SU-DHL-6 (cell line): Measurements from ENCODE around the gene FAM162A.

ENCODE experiments used
- H2AFZ ChIP-seq: fragments of 200-600 bp; sonication (generic); 2 replicates; pipeline ENCODE4 v1.6.1; 2014; ENCODE audit warnings: low read depth, mild to moderate bottlenecking, moderate library complexity, mixed read lengths, antibody characterized with exemption, low read length; ENCODE audit not compliant: severe bottlenecking
- H3F3A ChIP-seq: fragments of 200-600 bp; shearing (Covaris generic); 2 replicates; pipeline ENCODE4 v1.6.0; 2016; ENCODE audit warnings: antibody characterized with exemption, mild to moderate bottlenecking; ENCODE audit not compliant: insufficient read depth
- H3K27ac ChIP-seq: fragments of 200-600 bp; sonication (generic); 2 replicates; pipeline ENCODE4 v1.5.1; 2016; ENCODE audit warnings: low read depth, mild to moderate bottlenecking, low read length, moderate library complexity, mixed read lengths
- H3K27me3 ChIP-seq: fragments of 200-600 bp; sonication (generic), shearing (Covaris generic); 2 replicates; pipeline ENCODE4 v1.6.0; 2014; ENCODE audit warnings: mild to moderate bottlenecking, low read length
- H3K36me3 ChIP-seq: fragments of 200-600 bp; sonication (generic); 2 replicates; pipeline ENCODE4 v1.6.1; 2014; ENCODE audit warnings: mild to moderate bottlenecking, low read length, mixed read lengths
- H3K4me2 ChIP-seq: fragments of 300-600, 200-600 bp; shearing (Covaris generic), sonication (generic); 2 replicates; pipeline ENCODE4 v1.6.0; 2014; ENCODE audit warnings: low read length, low read depth, mild to moderate bottlenecking; ENCODE audit not compliant: poor library complexity, severe bottlenecking
- H3K4me3 ChIP-seq: fragments of 200-600 bp; sonication (generic); 2 replicates; pipeline ENCODE4 v1.5.1; 2014; ENCODE audit warnings: antibody characterized with exemption, low read length, mild to moderate bottlenecking, mixed read lengths; ENCODE audit not compliant: insufficient read depth, poor library complexity, severe bottlenecking
- H3K79me2 ChIP-seq: fragments of 200-600 bp; sonication (generic); 2 replicates; pipeline ENCODE4 v1.6.1; 2014; ENCODE audit warnings: mild to moderate bottlenecking, low read length, moderate library complexity; ENCODE audit not compliant: insufficient read depth
- H3K9ac ChIP-seq: fragments of 200-600 bp; sonication (generic); 2 replicates; pipeline ENCODE4 v1.7.0; 2014; ENCODE audit warnings: mild to moderate bottlenecking, low read length
- H3K9me2 ChIP-seq: fragments of 200-600 bp; sonication (generic); replicated peaks from 2 replicates; pipeline ENCODE4 v1.6.1; 2014; ENCODE audit warnings: low read length; ENCODE audit not compliant: insufficient read depth
- H3K9me3 ChIP-seq: fragments of 200-600 bp; sonication (generic); 2 replicates; pipeline ENCODE4 v1.6.1; 2014; ENCODE audit warnings: low read length, mixed read lengths; ENCODE audit not compliant: insufficient read depth
- H4K20me1 ChIP-seq: fragments of 200-600 bp; sonication (generic); 2 replicates; pipeline ENCODE4 v1.6.1; 2014; ENCODE audit warnings: low read depth, mild to moderate bottlenecking, antibody characterized with exemption, low read length, moderate library complexity, mixed read lengths
- EZH2phosphoT487 ChIP-seq: fragments of 200-600 bp; sonication (generic), shearing (Covaris generic); conservative IDR thresholded peaks from 2 replicates; pipeline ENCODE4 v1.6.1; 2018; ENCODE audit warnings: mild to moderate bottlenecking, antibody characterized with exemption, low read length, moderate library complexity, mixed read lengths
- TF ChIP-seq, protein P1 (sequence below): fragments of 200-600 bp; sonication (generic); IDR thresholded peaks from one replicate; pipeline ENCODE4 v1.5.1; 2017; ENCODE audit warnings: antibody characterized with exemption, mild to moderate bottlenecking, low read length, moderate library complexity; ENCODE audit not compliant: insufficient read depth, poor library complexity, severe bottlenecking

Gene FAM162A

DNA sequence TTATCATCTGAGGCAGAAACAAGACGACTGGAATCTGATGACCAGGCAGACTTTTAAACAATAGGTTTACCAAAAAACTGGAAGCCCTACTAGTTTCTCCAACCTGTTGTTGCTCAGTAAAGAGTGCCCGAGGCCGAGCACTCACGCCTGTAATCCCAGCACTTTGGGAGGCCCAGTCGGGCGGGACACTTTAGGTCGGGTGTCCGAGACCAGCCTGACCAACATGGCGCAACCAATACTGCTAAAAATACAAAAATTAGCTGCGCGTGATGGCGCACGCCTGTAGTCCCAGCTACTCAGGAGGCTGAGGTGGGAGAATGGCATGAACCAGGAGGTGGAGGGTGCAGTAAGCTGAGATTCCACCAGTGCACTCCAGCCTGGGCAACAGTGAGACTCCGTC, 33.0 kb downstream of the FAM162A start:
- Histone ChIP-seq H3K79me2 (peaks cover 14% of the 10 kb centered on the region), H3K27ac (no peak overlapping the region), H3K9ac (peak overlapping the region; percentile 79), H3K4me2 (peak overlapping the region; percentile 72), H3F3A (peaks cover 16% of the 10 kb centered on the region), H3K27me3 (no peaks in the 10 kb centered on the region), H3K9me3 (no peaks in the 10 kb centered on the region), H3K9me2 (no peaks in the 10 kb centered on the region), H3K36me3 (no peaks in the 10 kb centered on the region; the same call in 1 of the 2 replicates), H3K4me3 (peak overlapping the region; percentile 91), H2AFZ (no peak overlapping the region), H4K20me1 (no peaks in the 10 kb centered on the region)
- no peak for TF ChIP-seq EZH2phosphoT487
- TF ChIP-seq, protein P1, sequence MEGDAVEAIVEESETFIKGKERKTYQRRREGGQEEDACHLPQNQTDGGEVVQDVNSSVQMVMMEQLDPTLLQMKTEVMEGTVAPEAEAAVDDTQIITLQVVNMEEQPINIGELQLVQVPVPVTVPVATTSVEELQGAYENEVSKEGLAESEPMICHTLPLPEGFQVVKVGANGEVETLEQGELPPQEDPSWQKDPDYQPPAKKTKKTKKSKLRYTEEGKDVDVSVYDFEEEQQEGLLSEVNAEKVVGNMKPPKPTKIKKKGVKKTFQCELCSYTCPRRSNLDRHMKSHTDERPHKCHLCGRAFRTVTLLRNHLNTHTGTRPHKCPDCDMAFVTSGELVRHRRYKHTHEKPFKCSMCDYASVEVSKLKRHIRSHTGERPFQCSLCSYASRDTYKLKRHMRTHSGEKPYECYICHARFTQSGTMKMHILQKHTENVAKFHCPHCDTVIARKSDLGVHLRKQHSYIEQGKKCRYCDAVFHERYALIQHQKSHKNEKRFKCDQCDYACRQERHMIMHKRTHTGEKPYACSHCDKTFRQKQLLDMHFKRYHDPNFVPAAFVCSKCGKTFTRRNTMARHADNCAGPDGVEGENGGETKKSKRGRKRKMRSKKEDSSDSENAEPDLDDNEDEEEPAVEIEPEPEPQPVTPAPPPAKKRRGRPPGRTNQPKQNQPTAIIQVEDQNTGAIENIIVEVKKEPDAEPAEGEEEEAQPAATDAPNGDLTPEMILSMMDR, result no peak

DNA sequence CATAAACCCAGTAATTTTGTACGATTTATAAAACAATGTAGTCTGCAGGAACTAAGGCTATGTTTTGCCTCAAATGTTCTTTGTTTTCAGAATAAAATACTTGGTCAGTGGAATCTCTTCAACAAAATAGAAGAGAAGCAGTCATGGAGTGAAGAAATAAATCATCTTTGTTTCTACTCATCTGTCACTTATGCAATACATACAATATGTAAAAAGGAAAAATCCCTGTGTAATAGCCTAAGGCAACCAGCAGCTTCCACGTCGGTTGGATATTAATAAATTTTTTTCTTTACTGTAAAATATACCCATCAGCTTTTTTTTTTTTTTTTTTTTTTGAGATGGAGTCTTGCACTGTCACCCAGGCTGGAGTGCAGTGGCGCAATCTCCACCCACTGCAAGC, 37.1 kb downstream of the FAM162A start:
- Histone ChIP-seq H3K79me2 (peaks cover 8% of the 10 kb centered on the region), H2AFZ (no peak overlapping the region), H3K9me2 (no peaks in the 10 kb centered on the region), H3F3A (peaks cover 13% of the 10 kb centered on the region), H3K27ac (no peak overlapping the region), H4K20me1 (no peaks in the 10 kb centered on the region), H3K4me3 (no peak overlapping the region), H3K27me3 (no peaks in the 10 kb centered on the region), H3K9ac (no peak overlapping the region), H3K36me3 (no peaks in the 10 kb centered on the region; the same call in 1 of the 2 replicates), H3K4me2 (no peak overlapping the region), H3K9me3 (no peaks in the 10 kb centered on the region)
- TF ChIP-seq EZH2phosphoT487, result no peak
- TF ChIP-seq, protein P1, result no peak

DNA sequence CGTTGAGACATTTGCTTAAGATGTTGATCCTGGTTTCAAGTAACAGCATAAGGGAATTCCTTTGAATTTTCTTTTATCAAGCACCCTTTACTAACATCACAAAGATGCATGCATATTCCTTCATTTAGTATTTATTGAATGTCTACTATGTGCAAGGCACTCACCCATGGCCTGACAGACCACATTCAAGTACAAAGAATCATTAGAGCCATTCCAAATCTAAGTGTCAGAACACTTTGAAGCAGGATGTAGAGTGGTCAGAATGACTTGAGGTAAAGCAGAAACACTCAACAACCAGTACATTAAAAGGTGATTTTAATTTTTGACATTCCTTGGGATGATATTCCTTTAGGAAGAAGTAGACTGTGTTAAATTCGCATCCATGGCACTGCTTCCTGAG, 37.9 kb downstream of the FAM162A start:
- Histone ChIP-seq H3F3A (peaks cover 13% of the 10 kb centered on the region), H3K9me3 (no peaks in the 10 kb centered on the region), H3K9ac (no peak overlapping the region), H3K4me3 (no peak overlapping the region), H3K27me3 (no peaks in the 10 kb centered on the region), H4K20me1 (no peaks in the 10 kb centered on the region), H3K79me2 (peaks cover 4% of the 10 kb centered on the region), H3K9me2 (no peaks in the 10 kb centered on the region), H3K27ac (no peak overlapping the region), H3K36me3 (peaks cover 6% of the 10 kb centered on the region; the same call in 1 of the 2 replicates), H2AFZ (no peak overlapping the region), H3K4me2 (no peak overlapping the region)
- TF ChIP-seq EZH2phosphoT487, result no peak
- TF ChIP-seq, protein P1, result no peak
